ENCODE data around the gene CPAMD8. TPM values are rescaled to one million over a fixed set of nuclear protein-coding genes. Genes with fewer than 3 reads are reported as not detected.

The CPAMD8 gene
- total RNA-seq, 2 experiments from 2014 or later = 0.32 to 1.2 TPM

DNA sequence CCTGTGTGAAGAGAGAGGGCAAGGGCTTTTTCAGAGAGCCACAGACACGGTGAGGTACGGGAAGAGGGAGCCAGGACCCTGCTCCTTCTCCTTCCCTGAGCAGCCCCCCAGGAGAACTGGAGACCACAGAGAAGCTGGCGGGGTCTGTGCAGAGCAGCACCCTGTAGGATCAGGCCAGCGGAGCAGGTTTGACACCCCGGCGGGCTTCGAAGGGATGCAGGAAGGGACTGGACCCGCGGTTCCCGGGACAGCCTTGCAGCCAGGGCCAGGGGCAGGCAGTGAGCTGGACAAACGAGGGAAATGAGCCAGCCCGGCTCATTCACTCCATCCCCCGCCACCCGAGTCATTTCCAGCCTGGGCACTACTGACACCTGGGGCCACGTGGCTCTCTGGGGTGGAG is 22.2 kb downstream of the CPAMD8 start:
- Histone ChIP-seq H3K27ac (ENCODE audit: low read depth, low read length, poor library complexity, severe bottlenecking) (no peak overlapping the region), H3K4me3 (ENCODE audit: low read depth, low read length, poor library complexity, severe bottlenecking) (no peak overlapping the region), H4K20me1 (ENCODE audit: insufficient read depth, low read length) (no peaks in the 10 kb centered on the region), H3K9me2 (ENCODE audit: insufficient read depth, low read length) (no peaks in the 10 kb centered on the region), H3K4me2 (ENCODE audit: low read length) (no peak overlapping the region), H3K79me2 (ENCODE audit: insufficient read depth, low read depth, low read length) (no peaks in the 10 kb centered on the region), H2AFZ (ENCODE audit: low read length) (no peak overlapping the region), H3K4me1 (ENCODE audit: insufficient read depth, low read length, poor library complexity, severe bottlenecking) (no peaks in the 10 kb centered on the region), H3K36me3 (ENCODE audit: insufficient read depth, low read length) (no peaks in the 10 kb centered on the region), H3K9me3 (ENCODE audit: low read length) (no peaks in the 10 kb centered on the region)
- intact Hi-C loops (cut with micrococcal nuclease; ENCODE audit: unreplicated experiment) = no loop called here
- ChIA-PET CTCF (ENCODE audit: unreplicated experiment) (no interaction called here), POLR2A (no interaction called here)
- no TSS peak for BruUV-seq (replicated peaks)
- no peak for TF ChIP-seq EZH2phosphoT487 (IDR thresholded peaks at IDR 0.05; ENCODE audit: borderline replicate concordance, low read depth, low read length)
- TF ChIP-seq, protein P1, sequence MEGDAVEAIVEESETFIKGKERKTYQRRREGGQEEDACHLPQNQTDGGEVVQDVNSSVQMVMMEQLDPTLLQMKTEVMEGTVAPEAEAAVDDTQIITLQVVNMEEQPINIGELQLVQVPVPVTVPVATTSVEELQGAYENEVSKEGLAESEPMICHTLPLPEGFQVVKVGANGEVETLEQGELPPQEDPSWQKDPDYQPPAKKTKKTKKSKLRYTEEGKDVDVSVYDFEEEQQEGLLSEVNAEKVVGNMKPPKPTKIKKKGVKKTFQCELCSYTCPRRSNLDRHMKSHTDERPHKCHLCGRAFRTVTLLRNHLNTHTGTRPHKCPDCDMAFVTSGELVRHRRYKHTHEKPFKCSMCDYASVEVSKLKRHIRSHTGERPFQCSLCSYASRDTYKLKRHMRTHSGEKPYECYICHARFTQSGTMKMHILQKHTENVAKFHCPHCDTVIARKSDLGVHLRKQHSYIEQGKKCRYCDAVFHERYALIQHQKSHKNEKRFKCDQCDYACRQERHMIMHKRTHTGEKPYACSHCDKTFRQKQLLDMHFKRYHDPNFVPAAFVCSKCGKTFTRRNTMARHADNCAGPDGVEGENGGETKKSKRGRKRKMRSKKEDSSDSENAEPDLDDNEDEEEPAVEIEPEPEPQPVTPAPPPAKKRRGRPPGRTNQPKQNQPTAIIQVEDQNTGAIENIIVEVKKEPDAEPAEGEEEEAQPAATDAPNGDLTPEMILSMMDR (conservative IDR thresholded peaks at IDR 0.05; ENCODE audit: low read length) = no peak
- DNase-seq (ENCODE audit: low spot score) = no peak

DNA sequence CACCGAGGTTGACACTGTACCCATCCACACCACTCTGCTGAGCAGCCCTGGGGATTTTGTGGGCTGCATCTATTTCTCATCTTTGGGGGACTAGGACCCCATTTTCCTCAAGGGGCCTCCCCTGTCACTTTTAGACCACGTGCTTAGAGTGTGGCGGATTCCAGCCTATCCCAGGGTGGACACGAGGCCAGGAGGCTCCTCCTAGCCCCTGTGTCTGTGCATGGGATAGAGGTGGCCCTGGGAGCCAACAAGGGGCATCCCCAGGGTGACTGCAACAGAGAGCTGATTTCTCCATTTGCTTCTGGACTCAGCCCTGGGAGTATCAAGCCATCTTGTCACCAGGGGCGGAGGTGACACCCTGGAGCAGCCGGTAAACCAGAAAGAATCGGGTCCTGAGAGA is 24.2 kb downstream of the CPAMD8 start:
- TF ChIP-seq EZH2phosphoT487 (IDR thresholded peaks at IDR 0.05; ENCODE audit: borderline replicate concordance, low read depth, low read length) = no peak
- TF ChIP-seq, protein P1 (conservative IDR thresholded peaks at IDR 0.05; ENCODE audit: low read length) = no peak
- Histone ChIP-seq H3K4me2 (ENCODE audit: low read length) (no peak overlapping the region), H3K79me2 (ENCODE audit: insufficient read depth, low read depth, low read length) (no peaks in the 10 kb centered on the region), H3K27ac (ENCODE audit: low read depth, low read length, poor library complexity, severe bottlenecking) (no peak overlapping the region), H3K36me3 (ENCODE audit: insufficient read depth, low read length) (no peaks in the 10 kb centered on the region), H3K4me3 (ENCODE audit: low read depth, low read length, poor library complexity, severe bottlenecking) (no peak overlapping the region), H4K20me1 (ENCODE audit: insufficient read depth, low read length) (no peaks in the 10 kb centered on the region), H3K4me1 (ENCODE audit: insufficient read depth, low read length, poor library complexity, severe bottlenecking) (no peaks in the 10 kb centered on the region), H2AFZ (ENCODE audit: low read length) (no peak overlapping the region), H3K9me3 (ENCODE audit: low read length) (no peaks in the 10 kb centered on the region; the same call in 1 of the 2 replicates), H3K9me2 (ENCODE audit: insufficient read depth, low read length) (no peaks in the 10 kb centered on the region)
- BruUV-seq (replicated peaks) = no TSS peak
- intact Hi-C loops (cut with micrococcal nuclease; ENCODE audit: unreplicated experiment) = no loop called here
- ChIA-PET POLR2A (no interaction called here), CTCF (ENCODE audit: unreplicated experiment) (no interaction called here)
- DNase-seq (ENCODE audit: low spot score) = no peak

DNA sequence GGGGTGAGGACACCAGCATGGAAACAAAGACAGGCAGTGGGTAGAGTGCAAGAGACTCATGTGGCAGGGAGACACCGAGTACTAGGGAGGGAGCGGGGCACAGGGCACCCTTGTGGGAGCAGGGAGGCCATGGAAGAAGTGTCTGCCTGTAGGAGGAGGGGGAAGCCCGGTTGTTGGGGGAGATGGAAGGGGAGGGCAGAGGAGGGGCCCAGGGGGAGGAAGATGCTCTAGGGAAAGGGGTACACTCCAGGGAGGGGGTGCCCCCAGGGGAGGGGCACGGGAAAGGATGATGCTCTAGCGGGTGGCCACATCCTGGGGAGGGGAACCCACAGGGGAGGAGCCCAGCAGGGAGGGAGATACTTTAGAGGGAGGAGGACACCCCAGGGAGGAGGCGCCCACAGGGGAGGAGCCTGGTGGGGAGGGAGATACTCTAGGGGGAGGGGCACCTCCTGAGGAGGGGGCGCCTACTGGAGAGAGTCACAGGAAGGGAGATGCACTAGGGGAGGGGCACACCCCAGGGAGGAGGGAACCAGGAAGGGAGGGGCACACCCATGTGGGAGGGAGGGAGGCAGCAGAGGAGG is 24.9 kb downstream of the CPAMD8 start:
- no peak for DNase-seq (ENCODE audit: low spot score)
- intact Hi-C loops (cut with micrococcal nuclease; ENCODE audit: unreplicated experiment) = no loop called here
- ChIA-PET POLR2A (no interaction called here), CTCF (ENCODE audit: unreplicated experiment) (no interaction called here)
- Histone ChIP-seq H2AFZ (ENCODE audit: low read length) (no peak overlapping the region), H3K9me3 (ENCODE audit: low read length) (no peaks in the 10 kb centered on the region; the same call in 1 of the 2 replicates), H4K20me1 (ENCODE audit: insufficient read depth, low read length) (no peaks in the 10 kb centered on the region), H3K4me3 (ENCODE audit: low read depth, low read length, poor library complexity, severe bottlenecking) (no peak overlapping the region), H3K4me2 (ENCODE audit: low read length) (no peak overlapping the region), H3K9me2 (ENCODE audit: insufficient read depth, low read length) (no peaks in the 10 kb centered on the region), H3K36me3 (ENCODE audit: insufficient read depth, low read length) (no peaks in the 10 kb centered on the region), H3K79me2 (ENCODE audit: insufficient read depth, low read depth, low read length) (no peaks in the 10 kb centered on the region), H3K27ac (ENCODE audit: low read depth, low read length, poor library complexity, severe bottlenecking) (no peak overlapping the region), H3K4me1 (ENCODE audit: insufficient read depth, low read length, poor library complexity, severe bottlenecking) (no peaks in the 10 kb centered on the region)
- no peak for TF ChIP-seq EZH2phosphoT487 (IDR thresholded peaks at IDR 0.05; ENCODE audit: borderline replicate concordance, low read depth, low read length)
- TF ChIP-seq, protein P1 (conservative IDR thresholded peaks at IDR 0.05; ENCODE audit: low read length) = no peak
- BruUV-seq (replicated peaks) = no TSS peak
